GM20000 (cell line): ENCODE results near the gene ARL6IP6.
A peak's percentile ranks its signal among the peaks of the same experiment; 100 is the strongest.
"Not testable (repeated sequence)": the region's sequence is repeated elsewhere in the genome, so short reads cannot be mapped to it uniquely, and the experiment has no call there.

Source experiments
- DNase-seq: peaks from one replicate; pipeline ENCODE4 v3.0.0; 2012; ENCODE audit warnings: low spot score
- CTCF ChIP-seq: IDR thresholded peaks from 2 replicates; pipeline ENCODE4 v1.5.1; 2012; ENCODE audit warnings: mild to moderate bottlenecking, control low read depth; ENCODE audit errors: extremely low read depth, missing control alignments

ARL6IP6 gene

GRCh38 chr2:152723918-152724317 lies 5.5 kb downstream of the ARL6IP6 start:
- no peak for DNase-seq

GRCh38 chr2:152729844-152730243 lies 11.4 kb downstream of the ARL6IP6 start:
- no peak for TF ChIP-seq CTCF
- peak; percentile 21 for DNase-seq

More at GRCh38 chr2:152723918-152724317, 5.5 kb downstream of the ARL6IP6 start:
- TF ChIP-seq CTCF = no peak

- TF ChIP-seq CTCF = no peak
- no peak for DNase-seq
Observed at GRCh38 chr2:152730591-152731333, 12.3 kb downstream of the ARL6IP6 start.

- not testable (repeated sequence) for DNase-seq
Observed at GRCh38 chr2:152737509-152737908, 19.1 kb downstream of the ARL6IP6 start.

GRCh38 chr2:152738438-152738837 lies 20.0 kb downstream of the ARL6IP6 start:
- TF ChIP-seq CTCF = no peak
- DNase-seq = no peak

GRCh38 chr2:152739705-152740104 lies 21.3 kb downstream of the ARL6IP6 start:
- not testable (repeated sequence) for DNase-seq

GRCh38 chr2:152740743-152741328 lies 22.4 kb downstream of the ARL6IP6 start:
- TF ChIP-seq CTCF = peak; percentile 47

GRCh38 chr2:152743002-152743401 lies 24.6 kb downstream of the ARL6IP6 start:
- peak; percentile 10 for DNase-seq
- TF ChIP-seq CTCF = peak; percentile 22

More at GRCh38 chr2:152740743-152741328, 22.4 kb downstream of the ARL6IP6 start:
- peak; percentile 40 for DNase-seq

- not testable (repeated sequence) for DNase-seq
Observed at GRCh38 chr2:152747751-152748150, 29.3 kb downstream of the ARL6IP6 start.
